G401 (cell line): ENCODE results near the gene SDF4. TPM values are rescaled to one million over a fixed set of nuclear protein-coding genes. Genes with fewer than 3 reads are reported as not detected.

Experiments used
- DNase-seq: peaks from one replicate; pipeline ENCODE4 v3.0.0-alpha.2; 2015; ENCODE audit warnings: low spot score
- in situ Hi-C: cut with HindIII; loops from 2 replicates; pipeline ENCODE4 v1.10.0; 2016; ENCODE audit warnings: low sequenced_read_pairs, mixed read lengths
- total RNA-seq: library from RNA; depleted of rRNA; stranded (reverse); fragments of >200 nt; shearing (Covaris generic); gene quantifications from 2 replicates; pipeline ENCODE4 v1.2.3, GENCODE V29; 2014

SDF4 gene
- total RNA-seq, 1 experiment from 2014 or later, result 92.4 TPM

DNA sequence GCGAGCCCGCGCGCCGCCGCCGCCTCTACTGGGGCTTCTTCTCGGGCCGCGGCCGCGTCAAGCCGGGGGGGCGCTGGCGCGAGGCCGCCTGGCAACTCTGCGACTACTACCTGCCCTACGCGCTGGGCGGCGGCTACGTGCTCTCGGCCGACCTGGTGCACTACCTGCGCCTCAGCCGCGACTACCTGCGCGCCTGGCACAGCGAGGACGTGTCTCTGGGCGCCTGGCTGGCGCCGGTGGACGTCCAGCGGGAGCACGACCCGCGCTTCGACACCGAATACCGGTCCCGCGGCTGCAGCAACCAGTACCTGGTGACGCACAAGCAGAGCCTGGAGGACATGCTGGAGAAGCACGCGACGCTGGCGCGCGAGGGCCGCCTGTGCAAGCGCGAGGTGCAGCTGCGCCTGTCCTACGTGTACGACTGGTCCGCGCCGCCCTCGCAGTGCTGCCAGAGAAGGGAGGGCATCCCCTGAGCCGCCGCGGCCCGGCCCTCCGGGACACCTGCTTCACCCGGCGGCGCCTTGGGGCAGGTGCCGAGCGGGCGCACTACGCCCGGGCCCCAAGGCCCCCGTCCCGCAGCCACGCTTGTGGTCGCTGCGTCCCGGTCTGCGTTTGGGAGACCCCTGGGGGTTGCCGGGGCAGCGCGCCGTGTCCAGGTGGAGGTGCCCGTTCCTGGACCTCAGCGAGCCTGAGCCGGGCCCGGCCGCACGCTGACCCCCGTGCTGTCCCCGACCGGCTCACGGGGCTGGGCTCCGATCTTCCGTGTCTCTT is 1.2 kb upstream of the SDF4 start:
- DNase-seq, result no peak
- in situ Hi-C loops, result no loop called here

GRCh38 chr1:1232208-1232795 is 501 bp upstream of the SDF4 start, which contains the start of gene B3GALT6:
Gene B3GALT6, plus strand, starts transcription at chr1:1232237. Its CDS starts 42 bp downstream, at chr1:1232279.
- DNase-seq, result no peak
- in situ Hi-C loops, result no loop called here

- in situ Hi-C loops, result no loop called here
- DNase-seq, result no peak
Observed at GRCh38 chr1:1230656-1231399, 973 bp downstream of the SDF4 start.

- in situ Hi-C loops, result no loop called here
- no peak for DNase-seq
Observed at GRCh38 chr1:1229770-1230169, 2.0 kb downstream of the SDF4 start.

DNA sequence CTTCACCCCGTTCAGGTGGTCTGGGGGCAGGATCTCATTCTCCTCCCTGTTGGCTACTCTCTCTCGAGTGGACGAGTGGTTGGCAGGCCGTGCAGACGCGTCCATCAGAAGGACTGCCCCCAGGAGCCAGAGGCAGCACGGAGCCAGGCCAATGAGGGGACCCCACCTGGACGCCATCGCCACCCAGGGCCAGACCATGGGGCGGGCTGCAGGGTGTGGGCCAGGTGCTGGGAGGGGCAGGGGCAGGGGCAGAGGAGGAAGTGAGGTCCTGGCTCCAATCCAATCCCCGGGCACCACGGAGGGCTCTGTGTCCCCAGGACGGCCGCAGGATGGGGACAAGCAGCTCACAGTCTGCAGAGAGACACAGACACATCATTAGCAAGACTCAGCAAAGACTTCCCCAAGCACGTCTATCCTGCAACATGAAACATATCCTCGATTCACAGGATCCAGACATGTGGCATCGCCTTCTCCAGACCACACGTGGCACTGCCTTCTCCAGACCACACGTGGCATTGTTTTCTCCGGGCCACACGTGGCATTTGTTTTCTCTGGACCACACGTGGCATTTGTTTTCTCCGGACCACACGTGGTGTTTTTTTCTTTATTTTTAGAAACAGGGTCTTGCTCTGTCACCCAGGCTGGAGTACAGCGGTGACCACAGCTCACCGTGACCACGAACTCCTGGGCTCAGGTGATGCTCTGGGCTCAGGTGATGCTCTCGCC is 3.0 kb downstream of the SDF4 start:
- in situ Hi-C loops, result no loop called here
- no peak for DNase-seq

DNA sequence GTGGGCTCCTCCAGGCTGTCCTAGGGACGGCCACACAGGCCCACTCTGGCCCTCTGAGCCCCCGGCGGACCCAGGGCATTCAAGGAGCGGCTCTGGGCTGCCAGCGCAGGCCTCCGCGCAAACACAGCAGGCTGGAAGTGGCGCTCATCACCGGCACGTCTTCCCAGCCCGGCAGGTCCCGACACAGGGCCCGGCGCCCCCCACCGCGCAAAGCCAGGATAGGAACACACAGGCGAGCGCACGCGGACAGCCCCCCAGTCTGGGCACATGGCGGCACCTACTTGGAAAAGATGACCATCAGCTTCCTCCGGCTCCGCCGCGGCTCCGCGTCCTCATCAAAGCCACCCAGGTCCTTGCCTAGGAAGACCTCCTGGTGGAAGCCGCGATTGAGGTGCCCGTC is 3.6 kb downstream of the SDF4 start:
- in situ Hi-C loops, result no loop called here
- DNase-seq, result no peak

DNA sequence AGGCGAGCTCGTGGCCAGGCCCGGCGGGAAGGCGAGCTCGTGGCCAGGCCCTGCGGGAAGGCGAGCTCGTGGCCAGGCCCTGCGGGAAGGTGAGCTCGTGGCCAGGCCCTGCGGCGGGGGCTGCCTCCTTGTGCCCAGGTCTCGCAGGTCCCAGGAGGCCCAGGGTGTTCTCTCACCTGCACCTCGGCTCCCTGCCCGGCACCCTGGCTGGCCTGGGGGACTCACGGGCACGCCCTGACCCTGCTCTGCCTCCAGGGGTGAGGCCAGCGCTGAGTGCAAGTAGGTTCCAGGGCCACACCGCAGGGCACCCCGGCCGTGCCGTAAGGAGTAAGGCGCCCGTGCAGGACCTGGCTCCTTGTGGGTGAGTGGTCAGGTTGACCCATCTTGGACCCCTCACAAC is 4.4 kb downstream of the SDF4 start:
- DNase-seq, result no peak
- in situ Hi-C loops, result no loop called here

- DNase-seq, result no peak
- in situ Hi-C loops, result no loop called here
Observed at GRCh38 chr1:1226566-1227362, 5.0 kb downstream of the SDF4 start.

- peak; percentile 87 for DNase-seq
- in situ Hi-C loops, result no loop called here
Observed at GRCh38 chr1:1225913-1226312, 5.9 kb downstream of the SDF4 start.

GRCh38 chr1:1225238-1225845 is 6.5 kb downstream of the SDF4 start:
- in situ Hi-C loops, result no loop called here
- DNase-seq, result no peak

DNA sequence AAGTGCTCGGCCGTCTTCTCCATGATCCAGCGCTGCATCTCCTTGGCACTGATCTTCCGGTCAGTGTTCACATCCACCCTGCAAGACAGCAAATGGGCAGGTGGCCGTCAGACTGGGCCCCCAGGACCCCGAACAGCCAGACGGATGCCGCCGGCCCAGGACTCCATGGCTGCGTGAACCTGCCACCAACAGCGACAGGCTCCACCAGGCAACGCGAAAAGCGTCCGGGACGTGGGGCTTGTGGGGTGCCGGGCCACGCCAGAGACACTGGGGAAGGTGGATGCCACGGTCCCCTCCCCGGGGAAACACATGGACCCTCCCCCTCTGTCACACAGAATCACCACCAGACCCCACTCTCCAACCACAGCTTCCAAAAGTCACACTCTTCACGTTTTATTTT is 7.9 kb downstream of the SDF4 start:
- DNase-seq, result no peak
- in situ Hi-C loops, result no loop called here

- DNase-seq, result no peak
- in situ Hi-C loops, result no loop called here
Observed at GRCh38 chr1:1223321-1223720, 8.5 kb downstream of the SDF4 start.

- no peak for DNase-seq
- in situ Hi-C loops, result no loop called here
Observed at GRCh38 chr1:1222575-1223225, 9.1 kb downstream of the SDF4 start.

DNA sequence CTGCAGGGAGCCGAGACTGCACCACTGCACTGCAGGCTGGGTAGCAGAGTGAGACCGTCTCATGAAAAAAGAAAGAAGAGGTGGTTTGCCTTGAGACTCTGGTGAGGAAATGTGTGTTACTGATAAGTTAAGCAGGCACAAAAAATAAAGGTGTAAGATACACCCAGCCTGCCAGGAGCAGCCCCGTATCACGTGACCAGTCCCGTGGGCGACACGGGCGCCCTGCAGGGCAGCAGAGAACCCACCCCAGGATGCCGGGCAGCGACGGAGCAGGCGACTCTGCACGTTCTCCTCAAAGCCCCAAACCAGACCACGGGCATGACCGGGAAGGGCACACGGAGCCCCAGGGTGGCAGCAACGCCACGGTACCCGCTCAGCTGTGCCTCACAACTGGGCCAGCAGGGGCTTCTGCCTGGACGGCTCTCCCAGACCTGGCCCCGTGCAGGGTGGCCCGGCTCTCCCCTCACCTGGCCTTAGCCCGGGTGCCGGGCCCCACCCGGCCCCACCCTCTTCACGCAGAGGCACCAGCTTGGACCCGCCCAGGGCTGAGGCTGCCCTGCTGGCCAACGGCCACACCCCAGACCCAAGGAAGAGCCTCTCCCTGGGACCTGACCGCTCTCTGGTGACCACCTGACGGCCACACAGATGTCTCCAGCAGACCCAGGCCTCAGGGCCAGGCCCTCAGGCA is 9.8 kb downstream of the SDF4 start:
- in situ Hi-C loops, result no loop called here
- no peak for DNase-seq

DNA sequence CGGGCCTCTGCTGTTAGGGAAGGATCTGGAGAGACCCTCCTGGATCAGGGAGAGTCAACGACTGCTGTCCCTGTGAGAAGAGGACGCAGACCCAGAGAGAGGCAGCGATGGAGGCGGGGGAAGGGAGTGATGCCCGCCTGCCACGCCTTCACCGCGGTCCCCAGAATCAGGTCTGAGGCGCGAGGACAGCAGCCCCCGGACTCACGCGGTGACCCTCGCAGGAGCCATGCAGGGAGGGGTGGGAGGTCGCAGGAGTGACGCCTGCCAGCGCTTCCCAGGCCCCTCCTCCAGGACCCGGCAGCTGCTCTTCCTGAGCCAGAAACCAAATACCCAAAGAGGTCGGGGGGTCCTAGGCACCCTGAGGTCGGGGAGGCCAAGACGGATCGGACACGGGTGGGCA is 11.6 kb downstream of the SDF4 start:
- DNase-seq, result no peak
- in situ Hi-C loops, result no loop called here

DNA sequence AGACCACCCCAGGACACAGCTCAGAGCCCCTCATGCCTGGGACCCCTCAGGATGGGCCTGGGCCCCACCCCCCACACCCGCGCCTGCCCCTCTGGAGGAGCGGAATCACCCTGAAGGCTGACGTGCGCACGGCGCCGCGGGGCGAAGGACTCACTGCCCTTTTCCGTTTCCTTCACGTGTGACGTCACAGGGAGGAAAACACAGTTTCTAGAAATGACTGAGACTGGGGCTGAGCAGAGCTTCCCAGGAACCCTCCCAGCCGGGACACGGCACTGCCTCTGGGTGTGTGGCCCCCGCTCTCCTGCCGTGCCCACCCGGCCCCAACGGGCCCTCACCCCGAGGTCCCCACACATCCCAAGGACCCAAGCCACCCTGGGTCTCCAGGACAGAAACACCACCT is 12.5 kb downstream of the SDF4 start:
- in situ Hi-C loops, result no loop called here
- DNase-seq, result no peak

DNA sequence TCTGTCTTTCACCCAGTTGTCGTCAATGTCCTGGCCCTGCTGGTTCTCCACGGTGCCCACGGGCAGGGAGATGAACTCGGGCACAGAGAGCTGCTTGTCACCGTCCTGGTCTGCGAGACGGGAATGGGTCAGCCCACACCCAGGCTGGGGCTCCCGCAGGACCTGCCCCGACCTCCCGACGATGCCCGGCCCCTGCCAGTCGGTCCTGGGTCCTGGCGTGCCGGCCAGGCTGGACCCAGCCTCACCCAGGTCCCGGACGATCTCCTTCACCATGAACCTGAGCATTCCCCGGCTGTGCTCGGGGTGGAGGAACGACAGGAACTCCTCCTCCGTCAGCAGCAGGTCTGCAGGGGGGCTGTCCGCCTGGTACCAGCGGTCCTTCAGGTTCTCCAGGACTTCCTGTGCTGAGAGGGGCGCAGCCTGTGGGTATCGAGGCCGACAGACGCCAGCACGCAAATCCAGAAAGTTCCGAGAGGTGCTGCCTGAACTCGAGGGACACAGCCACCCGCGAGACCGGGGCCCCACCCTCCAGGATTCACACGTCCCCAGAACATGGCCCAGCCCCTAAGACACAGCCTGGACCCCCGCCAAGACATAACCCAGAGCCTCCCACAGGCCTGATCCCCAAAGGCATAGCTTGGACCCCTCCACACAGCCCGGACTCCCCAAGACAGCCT is 13.1 kb downstream of the SDF4 start:
- DNase-seq, result no peak
- in situ Hi-C loops, result no loop called here
